NCI-H524 (cell line): ENCODE data around the gene IL4I1.

Experiments used
- DNase-seq, 2 experiments: peaks; one replicate each; lab custom pipeline; 2025; lab: John Stamatoyannopoulos, UW

Gene IL4I1

DNA sequence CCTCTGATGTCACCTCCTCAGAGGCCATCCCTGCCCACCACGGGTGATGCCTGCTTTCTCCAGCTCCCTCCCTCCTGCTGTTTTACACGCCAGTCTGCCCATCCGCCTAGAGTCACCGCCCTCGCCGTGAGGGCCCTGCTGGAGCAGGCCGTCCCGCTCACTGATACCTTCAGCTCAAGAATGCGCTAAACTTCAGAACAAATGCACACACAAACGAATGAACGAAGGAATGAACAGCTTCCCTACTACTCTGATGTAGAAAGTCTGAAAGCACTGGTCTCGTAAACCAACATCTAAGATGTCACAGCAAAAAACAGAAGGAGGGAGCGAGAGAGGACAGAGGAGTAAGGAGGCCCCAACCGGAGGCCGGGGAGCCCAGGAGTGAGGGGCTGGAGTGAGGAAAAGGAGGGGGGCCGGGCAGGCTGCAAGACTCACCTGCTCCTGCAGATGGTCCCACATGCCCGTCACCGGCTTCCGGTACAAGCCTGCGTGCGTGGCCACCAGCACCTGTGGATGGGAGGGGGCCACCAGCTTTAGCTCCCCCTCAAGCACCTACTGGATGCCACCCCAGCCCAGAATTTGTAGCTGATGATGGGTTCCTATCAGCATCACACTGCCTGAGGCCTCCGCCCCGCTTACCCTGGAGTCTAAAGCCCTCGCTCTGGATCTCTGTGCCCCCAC lies 33.3 kb downstream of the IL4I1 start:
- no peak for DNase-seq

DNA sequence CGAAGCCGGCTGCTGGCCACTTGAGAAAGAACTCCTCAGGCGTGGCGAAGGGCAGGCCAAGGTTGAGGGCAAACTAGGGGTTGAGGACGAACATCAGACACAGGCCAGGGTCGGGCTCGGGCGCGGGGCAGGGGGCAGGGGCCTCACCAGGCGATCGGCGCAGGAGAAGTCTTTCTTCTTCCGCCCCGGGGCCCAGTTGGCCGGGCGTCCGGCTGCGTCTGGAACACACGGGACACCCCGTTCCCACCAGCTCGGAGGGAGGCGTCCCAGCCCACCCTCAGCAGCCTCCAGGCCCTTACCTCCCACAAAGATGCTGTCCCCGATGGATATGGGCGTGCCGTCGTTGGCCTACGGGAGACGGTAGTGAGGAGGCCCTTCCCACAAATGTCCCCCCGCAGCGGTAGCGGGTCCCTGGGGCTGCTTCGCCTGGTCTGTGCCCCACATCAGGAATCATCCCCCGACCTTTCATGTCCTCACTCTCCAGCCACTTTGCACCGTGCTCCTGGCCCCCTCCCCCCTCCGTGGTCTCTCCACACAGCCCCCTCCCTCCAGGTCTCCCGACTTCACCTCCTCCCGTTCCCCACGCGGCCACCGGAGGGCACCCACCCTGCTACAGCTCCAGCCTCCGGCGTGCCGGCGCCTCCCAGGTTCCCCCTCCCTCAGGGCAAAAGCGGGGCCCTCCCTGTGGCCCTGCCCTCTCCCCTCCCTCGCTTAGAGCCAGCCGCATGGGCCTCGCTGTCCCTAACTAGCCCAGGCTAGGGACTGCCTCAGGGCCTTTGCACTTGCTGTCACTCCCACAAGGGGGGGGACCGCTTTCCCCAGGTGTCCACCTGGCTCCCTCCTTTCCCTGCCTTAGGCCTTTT lies 34.1 kb downstream of the IL4I1 start:
- no peak for DNase-seq

DNA sequence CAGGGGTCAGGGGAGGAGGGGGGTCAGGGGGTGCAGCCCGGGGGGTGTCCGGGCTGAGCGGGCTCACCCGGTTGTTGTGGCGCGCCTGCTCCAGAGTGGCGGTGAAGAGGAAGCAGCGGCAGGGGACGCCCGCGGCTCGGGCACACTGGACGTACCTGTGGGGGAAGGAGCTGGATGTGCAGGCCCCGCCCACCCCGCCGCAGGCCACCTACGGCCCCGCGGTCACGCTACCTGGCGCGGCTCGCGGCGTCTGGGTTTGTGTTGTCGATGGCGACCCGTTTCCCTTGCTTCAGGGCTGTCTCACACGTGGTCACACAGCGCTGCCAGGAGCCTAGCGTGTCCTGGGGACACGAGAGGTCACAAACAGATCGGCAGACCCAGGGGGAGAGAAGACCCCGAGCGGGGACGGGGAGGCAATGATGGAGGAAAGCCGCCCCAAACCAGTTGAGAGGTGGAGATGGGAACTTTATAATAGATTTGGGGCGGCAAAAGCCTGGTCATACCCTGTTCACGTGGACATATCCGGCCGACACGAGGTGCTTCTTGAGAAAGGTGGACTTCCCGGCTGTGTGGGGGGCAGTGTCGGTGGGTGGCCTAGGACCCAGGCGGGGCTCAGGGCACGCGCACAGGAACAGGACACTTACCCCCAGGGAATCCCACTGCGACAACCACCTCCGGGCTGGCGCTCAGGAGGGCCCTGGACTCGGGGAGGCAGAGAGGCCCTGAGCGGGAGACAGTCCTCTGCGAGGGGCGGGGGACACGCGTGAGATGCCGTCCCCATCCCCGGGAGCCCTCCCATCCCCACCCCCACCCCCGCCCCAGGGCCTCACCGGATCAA lies 34.9 kb downstream of the IL4I1 start:
- DNase-seq = no peak

- DNase-seq = no peak
Measured at GRCh38 chr19:49861107-49861506, 35.6 kb downstream of the IL4I1 start.

DNA sequence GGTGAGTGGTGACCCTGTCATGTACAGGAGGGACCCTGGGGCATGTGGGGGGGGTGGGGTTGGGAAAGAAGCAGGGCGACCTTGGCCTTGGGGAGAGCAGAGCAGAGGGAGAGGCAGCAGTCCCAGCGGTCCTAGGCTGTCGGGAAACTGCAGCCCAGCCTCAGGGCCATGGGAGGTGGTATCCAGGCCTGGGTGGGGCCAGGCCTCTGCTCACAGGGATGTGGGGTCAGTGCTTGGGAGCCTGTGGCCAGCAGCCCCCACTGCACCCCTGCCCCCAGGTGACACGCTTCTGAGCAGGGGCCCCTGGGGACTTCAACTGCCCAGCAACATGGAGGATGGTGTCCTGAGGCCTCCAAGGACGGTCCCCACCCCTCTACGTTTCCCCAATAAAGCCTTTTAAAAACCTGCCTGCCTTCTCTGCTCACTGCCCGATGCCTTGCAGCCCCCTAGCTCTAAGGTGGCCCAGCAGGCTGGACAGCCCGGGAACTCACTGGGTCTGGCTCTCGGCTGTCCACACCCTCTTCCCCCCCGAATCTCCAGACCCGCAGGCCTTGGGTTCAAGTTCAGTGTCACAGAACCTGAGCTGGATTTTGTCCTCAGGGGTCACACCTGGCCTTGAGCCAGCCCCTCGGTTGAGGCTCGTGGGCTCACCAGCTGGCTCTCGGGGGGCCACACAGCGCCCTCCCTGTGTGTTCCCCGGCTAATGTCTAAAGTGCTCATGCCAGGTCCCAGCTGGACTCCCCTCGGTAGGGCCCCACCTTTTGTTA lies 36.2 kb downstream of the IL4I1 start:
- DNase-seq = no peak

DNA sequence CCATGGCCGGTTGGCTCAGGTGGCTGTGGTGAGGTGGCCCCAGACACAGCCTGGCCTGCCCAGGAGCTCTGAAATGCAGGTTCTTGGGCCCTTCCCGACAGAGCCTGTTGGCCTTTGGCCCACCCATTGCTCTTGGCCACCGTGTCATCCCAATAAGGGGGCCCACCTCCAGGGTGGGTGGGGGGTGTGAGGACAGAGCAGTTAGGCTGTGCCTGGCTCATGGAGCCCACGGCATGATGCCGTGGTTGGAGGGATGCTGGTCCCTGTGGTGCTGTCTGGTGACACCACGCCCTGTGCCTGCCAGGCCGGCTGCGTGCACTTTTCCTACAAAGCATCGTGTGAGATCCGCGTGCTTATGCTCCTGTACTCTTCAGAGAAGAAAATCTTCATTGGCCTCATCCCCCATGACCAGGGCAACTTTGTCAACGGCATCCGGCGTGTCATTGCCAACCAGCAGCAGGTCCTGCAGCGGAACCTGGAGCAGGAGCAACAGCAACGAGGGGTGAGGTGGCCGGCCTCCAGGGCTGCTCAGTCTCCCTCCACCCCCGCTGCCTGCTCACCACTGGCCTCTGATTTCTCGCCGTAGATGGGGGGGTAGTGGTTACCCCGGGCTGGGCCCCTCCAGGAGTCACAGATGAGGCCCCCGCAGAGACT lies 36.9 kb downstream of the IL4I1 start:
- no peak for DNase-seq

- no peak for DNase-seq
Measured at GRCh38 chr19:49858088-49858985, 38.4 kb downstream of the IL4I1 start.

GRCh38 chr19:49857838-49858087 lies 38.9 kb downstream of the IL4I1 start:
- DNase-seq = no peak

DNA sequence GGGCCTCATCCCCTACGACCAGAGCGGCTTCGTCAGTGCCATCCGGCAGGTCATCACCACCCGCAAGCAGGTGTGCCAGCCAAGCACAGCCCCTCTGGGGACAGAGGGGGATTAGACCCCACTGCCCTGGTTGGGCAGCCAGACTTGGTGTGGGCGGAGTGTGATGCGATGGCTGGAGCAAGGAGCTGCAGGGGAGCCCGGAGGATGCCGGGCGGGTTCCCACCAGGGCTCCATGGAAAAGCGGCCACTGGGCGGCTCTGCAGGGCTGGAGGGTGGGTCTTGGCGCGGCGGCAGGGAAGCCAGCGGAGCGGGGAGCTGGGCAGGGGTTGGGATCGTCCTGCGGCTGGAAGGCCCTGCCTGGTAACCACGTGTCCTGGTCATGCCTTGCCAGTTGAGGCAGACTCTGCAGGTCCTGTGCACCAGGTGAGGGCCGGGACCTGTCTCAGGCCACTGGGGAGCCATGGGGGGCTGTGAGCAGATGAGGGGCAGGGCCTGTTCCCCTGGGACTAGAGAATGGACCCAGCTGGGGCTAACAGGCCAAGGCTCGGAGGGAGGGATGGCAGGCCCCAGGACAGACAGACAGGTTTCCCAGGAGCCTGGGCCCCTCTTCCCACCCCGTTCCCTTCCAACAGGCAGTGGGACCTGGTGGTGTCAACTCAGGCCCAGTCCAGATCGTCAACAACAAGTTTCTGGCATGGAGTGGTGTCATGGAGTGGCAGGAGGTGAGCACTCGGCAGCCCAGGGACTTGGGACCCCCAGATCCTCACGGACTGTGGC lies 39.4 kb downstream of the IL4I1 start:
- no peak for DNase-seq

GRCh38 chr19:49856574-49857021 lies 40.1 kb downstream of the IL4I1 start:
- no peak for DNase-seq

DNA sequence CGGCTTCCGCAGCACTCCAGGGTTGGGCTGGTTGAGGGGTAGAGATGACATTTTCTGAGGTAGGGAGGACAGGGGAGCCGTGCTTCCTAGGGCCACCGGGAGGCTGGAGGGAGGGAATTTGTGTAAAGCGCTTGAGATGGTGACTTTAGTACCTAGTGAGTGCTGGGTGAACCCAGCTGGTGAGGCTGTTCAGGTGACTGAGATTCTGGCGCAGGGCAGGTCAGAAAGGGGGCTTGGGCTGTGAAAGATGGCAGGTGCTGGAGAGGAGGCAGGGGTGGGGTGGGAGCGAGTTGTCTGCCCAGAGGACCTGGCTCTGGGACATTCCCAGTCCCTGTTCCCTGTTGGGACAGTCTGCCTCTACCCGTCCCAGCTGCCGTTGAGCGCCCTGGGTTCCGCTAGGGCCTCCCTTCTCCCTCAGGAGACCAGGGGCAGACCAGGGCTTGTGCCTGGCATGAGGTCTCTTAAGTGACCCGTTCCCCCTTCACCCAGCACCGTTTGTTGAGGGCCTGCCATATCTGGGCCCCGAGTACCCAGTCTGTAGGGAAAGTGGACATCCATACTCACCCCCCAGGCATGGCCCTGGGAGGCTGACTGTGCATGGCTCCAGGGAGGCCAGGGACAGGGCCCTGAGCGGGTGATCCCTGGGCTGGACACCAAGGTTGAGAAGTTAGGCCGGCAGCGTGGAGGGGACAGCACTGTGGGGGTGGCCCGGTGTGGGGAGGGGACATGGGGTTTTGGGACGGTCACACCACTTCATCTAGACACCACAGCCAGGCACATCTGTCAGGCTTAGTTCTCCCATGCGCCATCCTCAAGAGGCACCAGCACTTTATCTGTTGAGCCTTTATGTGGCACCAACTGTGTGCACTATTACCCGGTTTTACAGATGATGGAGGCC lies 40.8 kb downstream of the IL4I1 start:
- DNase-seq = no peak

- no peak for DNase-seq
Measured at GRCh38 chr19:49855277-49855675, 41.4 kb downstream of the IL4I1 start.

- no peak for DNase-seq
Measured at GRCh38 chr19:49854378-49855263, 42.1 kb downstream of the IL4I1 start.

DNA sequence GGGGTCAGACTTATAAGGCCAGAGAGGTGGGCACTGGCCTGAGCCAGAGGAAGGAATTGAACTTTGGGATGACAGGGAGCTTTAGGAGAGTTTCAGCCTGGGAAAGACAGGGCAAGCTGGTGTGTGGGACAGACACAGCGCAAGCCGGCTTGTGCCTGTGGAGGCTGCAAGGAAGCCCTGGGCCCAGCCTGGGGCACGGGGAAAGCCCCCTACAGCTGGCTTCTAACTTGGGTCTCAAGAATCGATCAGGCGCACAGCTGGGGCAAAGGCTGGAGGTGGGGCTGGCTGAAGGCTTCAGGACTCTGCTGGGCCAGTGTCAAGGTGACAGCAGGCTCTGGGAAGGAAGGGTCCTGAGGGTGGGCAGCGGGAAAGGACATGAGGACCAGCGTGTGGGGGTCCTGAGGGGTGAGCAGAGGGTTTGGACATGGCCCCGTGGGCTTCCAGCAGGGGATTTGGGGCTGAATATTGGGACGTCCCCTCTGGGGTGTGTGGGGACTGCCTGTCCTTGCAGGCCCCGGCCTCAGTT lies 42.8 kb downstream of the IL4I1 start:
- DNase-seq = no peak

GRCh38 chr19:49852631-49853126 lies 44.0 kb downstream of the IL4I1 start:
- no peak for DNase-seq

DNA sequence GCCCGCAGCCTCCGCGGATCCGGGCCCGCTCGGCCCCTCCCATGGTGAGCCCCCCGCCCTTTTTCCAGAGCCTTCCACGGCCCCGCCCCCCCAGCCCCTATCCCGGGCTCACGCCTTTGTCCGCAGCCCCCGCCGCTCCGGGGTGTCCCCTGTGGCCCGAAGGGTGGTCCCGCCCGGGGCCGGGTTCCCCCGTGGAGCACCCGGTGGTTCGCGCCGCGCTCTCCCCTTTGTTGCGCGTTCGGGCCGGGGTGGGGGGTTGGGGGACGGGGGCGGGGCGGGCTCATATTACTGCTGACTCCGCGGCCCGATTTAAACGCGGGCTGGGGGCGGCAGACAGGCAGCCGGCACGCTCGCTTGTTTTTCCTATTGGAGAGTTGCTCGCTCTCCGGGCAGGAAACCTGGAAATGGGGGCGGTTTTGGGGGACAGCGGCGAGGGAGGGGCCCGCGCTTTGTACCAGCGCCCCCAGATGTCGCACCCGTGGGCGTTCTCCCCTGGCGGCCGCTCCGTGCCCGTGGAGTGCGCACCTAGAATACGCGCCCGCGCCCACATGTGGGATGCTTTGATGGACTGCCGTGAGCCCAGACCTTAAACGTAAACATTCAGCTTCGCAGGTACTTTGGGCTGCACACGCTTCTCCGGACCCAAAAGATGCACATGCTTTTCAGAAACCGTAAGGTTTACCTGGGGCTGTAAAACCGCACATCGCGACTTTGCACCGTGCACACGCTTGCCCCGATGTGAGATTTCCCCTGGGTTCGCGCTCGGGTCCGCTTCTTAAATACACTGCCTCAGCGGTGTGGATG lies 45.0 kb downstream of the IL4I1 start:
- DNase-seq = no peak
